Esophagus squamous epithelium (tissue), 5 donors: ENCODE measurements around the gene SLC44A1. TPM values are rescaled to one million over a fixed set of nuclear protein-coding genes. Genes with fewer than 3 reads are reported as not detected.

Experiments used
- DNase-seq: peaks from one replicate; lab custom pipeline; 2025; lab: John Stamatoyannopoulos, UW
- H3K27ac ChIP-seq, 4 donors: fragments of 200-600 bp; sonication (generic); one replicate each; pipeline ENCODE4 v1.5.1; 2016 to 2019; ENCODE audit warnings: mild to moderate bottlenecking in 1 of 4
- H3K27me3 ChIP-seq, 4 donors: fragments of 200-600 bp; sonication (generic); 1 replicate in 3 of 4; 2 replicates in 1 of 4; pipeline versions ENCODE4 v1.5.1 to v1.6.0; 2017 to 2021; ENCODE audit warnings: antibody characterized with exemption in 1 of 4
- H3K36me3 ChIP-seq, 3 donors: fragments of 200-600 bp; sonication (generic); one replicate each; pipeline ENCODE4 v1.5.1; 2016 to 2019
- H3K4me1 ChIP-seq, 3 donors: fragments of 200-600 bp; sonication (generic); one replicate each; pipeline ENCODE4 v1.5.1; 2017 to 2019
- H3K4me3 ChIP-seq, 4 donors: fragments of 200-600 bp; sonication (generic); 1 replicate in 3 of 4; 2 replicates in 1 of 4; pipeline ENCODE4 v1.5.1; 2016 to 2019; ENCODE audit warnings: mild to moderate bottlenecking in 2 of 4, moderate library complexity in 1 of 4
- H3K9me3 ChIP-seq, 3 donors: fragments of 200-600 bp; sonication (generic); one replicate each; pipeline ENCODE4 v1.5.1; 2016 to 2019
- CTCF ChIP-seq, 6 experiments: fragments of 450-650 bp in 4 of 6; fragments of 200-600 bp in 2 of 6; sonication (generic) in 2 of 6; IDR thresholded peaks; one replicate each; pipeline ENCODE4 v1.5.1; 2016 to 2019; ENCODE audit warnings: antibody characterized with exemption in 6 of 6, mild to moderate bottlenecking in 4 of 6, moderate library complexity in 4 of 6
- POLR2A ChIP-seq, 4 donors: fragments of 450-650 bp; IDR thresholded peaks; one replicate each; pipeline ENCODE4 v1.6.1; 2017; ENCODE audit warnings: antibody characterized with exemption in 4 of 4, mild to moderate bottlenecking in 4 of 4, moderate library complexity in 3 of 4
- WGBS, 2 donors: methylation state at CpG; one replicate each; pipeline ENCODE4 v1.1.5; 2018; 5-methylcytosine and 5-hydroxymethylcytosine counted together
- intact Hi-C: fragments of 100-400 bp; cut with DNase I; formaldehyde crosslinking; loops from one replicate; pipeline ENCODE4 v1.15.0; 2022
- total RNA-seq, 4 donors: library from RNA; depleted of rRNA; stranded (reverse); fragments of >200 nt; gene quantifications; one replicate each; pipeline ENCODE4 v1.1.0, GENCODE V29; 2016
- donor health status: DM: yes; HTN: yes; CAD: no.

Gene SLC44A1
- total RNA-seq, 4 donors from 2014 or later: 19.9 to 52.9 (median 37.8) TPM

GRCh38 chr9:105419816-105420597 is 175.6 kb downstream of the SLC44A1 start:
- Histone ChIP-seq H3K36me3 (no peaks in the 10 kb centered on the region), H3K27me3 (no peaks in the 10 kb centered on the region), H3K4me1 (peaks cover 0 to 6% (median 0%) of the 10 kb centered on the region in 3 donors), H3K9me3 (no peaks in the 10 kb centered on the region), H3K27ac (no peak overlapping the region), H3K4me3 (no peak overlapping the region)
- no peak for DNase-seq
- no peak for TF ChIP-seq CTCF (IDR thresholded peaks at IDR 0.05)
- no peak for TF ChIP-seq POLR2A (IDR thresholded peaks at IDR 0.05)
- 89 to 90% methylated on average over 10 of the region's 10 CpGs for WGBS, 2 donors
- intact Hi-C loops: loop anchor here (10.0 kb wide), 2 partner anchors 175 to 245 kb away; partner anchors contain the start of gene SLC44A1

GRCh38 chr9:105421154-105421553 is 176.7 kb downstream of the SLC44A1 start:
- intact Hi-C loops: no loop called here
- Histone ChIP-seq H3K27me3 (no peaks in the 10 kb centered on the region), H3K4me3 (no peak overlapping the region), H3K9me3 (no peaks in the 10 kb centered on the region), H3K36me3 (no peaks in the 10 kb centered on the region), H3K4me1 (no peaks in the 10 kb centered on the region), H3K27ac (no peak overlapping the region)
- no peak for TF ChIP-seq CTCF (IDR thresholded peaks at IDR 0.05)
- TF ChIP-seq POLR2A (IDR thresholded peaks at IDR 0.05): no peak
- 59 to 65% methylated on average over 2 of the region's 2 CpGs for WGBS, 2 donors
- no peak for DNase-seq

- H3K4me3 ChIP-seq: no peak overlapping the region
- H3K27ac ChIP-seq: no peak overlapping the region
- TF ChIP-seq CTCF (IDR thresholded peaks at IDR 0.05) (no peak), POLR2A (IDR thresholded peaks at IDR 0.05) (no peak)
- H3K36me3 ChIP-seq: no peaks in the 10 kb centered on the region
- no peak for DNase-seq
- H3K27me3 ChIP-seq: no peaks in the 10 kb centered on the region
- 96 to 97% methylated on average over 5 of the region's 5 CpGs for whole genome bisulfite sequencing, 2 donors
- intact Hi-C loops: no loop called here
- H3K9me3 ChIP-seq: no peaks in the 10 kb centered on the region
- H3K4me1 ChIP-seq: no peaks in the 10 kb centered on the region
Observed at GRCh38 chr9:105421864-105422263, 177.4 kb downstream of the SLC44A1 start.

- Histone ChIP-seq H3K36me3 (no peaks in the 10 kb centered on the region), H3K27me3 (no peaks in the 10 kb centered on the region), H3K9me3 (no peaks in the 10 kb centered on the region), H3K4me1 (no peaks in the 10 kb centered on the region), H3K4me3 (no peak overlapping the region), H3K27ac (no peak overlapping the region)
- DNase-seq: no peak
- 56 to 58% methylated on average over 2 of the region's 2 CpGs for WGBS, 2 donors
- intact Hi-C loops: no loop called here
- TF ChIP-seq POLR2A (IDR thresholded peaks at IDR 0.05) (no peak), CTCF (IDR thresholded peaks at IDR 0.05) (peak in 5 of 6 experiments; percentile 23 to 60 (median 34))
Observed at GRCh38 chr9:105425816-105426433, 181.5 kb downstream of the SLC44A1 start.

- no peaks in the 10 kb centered on the region for H3K36me3 ChIP-seq
- 91 to 93% methylated on average over 3 of the region's 3 CpGs for WGBS, 2 donors
- TF ChIP-seq POLR2A (IDR thresholded peaks at IDR 0.05) (no peak), CTCF (IDR thresholded peaks at IDR 0.05) (no peak)
- H3K4me1 ChIP-seq: no peaks in the 10 kb centered on the region
- H3K9me3 ChIP-seq: no peaks in the 10 kb centered on the region
- intact Hi-C loops: no loop called here
- no peak overlapping the region for H3K27ac ChIP-seq
- H3K4me3 ChIP-seq: no peak overlapping the region
- no peaks in the 10 kb centered on the region for H3K27me3 ChIP-seq
- no peak for DNase-seq
Observed at GRCh38 chr9:105426657-105427056, 182.2 kb downstream of the SLC44A1 start.
